ENCODE measurements around the gene ETV6.

DNA sequence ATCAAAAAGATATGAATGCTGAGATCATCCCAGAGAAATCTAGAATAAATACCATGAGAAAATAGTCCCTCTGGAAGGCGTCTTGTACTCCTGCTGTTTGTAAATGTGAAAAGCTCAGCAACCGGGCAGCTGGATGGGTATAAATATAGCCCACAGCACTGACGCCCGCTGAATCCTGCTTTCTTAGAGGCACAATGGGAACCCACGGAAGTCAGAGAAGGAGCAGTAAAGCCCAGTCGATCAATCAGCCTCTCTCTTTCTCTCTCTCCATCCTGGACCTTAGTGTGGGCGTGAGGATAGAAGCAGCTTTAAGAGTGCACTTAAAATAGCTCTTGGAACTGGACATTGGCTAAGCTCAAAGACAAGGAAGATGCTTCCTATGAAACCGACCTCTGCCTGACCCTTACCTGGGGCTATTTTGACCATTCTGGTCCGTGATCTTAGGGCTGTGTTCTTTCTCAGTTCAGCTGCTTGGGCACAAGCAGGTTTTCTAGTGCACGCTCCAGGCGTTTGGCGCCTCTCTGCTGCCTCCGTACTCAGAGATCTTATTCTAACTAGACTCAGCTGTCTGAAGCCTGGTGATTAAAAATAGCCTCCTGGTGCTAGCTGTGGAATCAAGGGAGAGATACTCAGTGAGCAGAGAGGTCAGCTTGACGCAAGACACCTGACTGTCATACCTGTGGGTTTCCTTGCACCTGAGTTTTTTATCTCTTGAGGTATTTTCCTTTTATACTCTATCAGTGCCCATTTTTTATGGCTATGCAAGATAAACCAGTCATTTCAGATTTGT, 144.6 kb downstream of the ETV6 start:
- no peak for TF ChIP-seq POLR2A (IDR thresholded peaks at IDR 0.05)
- TF ChIP-seq, protein P1, sequence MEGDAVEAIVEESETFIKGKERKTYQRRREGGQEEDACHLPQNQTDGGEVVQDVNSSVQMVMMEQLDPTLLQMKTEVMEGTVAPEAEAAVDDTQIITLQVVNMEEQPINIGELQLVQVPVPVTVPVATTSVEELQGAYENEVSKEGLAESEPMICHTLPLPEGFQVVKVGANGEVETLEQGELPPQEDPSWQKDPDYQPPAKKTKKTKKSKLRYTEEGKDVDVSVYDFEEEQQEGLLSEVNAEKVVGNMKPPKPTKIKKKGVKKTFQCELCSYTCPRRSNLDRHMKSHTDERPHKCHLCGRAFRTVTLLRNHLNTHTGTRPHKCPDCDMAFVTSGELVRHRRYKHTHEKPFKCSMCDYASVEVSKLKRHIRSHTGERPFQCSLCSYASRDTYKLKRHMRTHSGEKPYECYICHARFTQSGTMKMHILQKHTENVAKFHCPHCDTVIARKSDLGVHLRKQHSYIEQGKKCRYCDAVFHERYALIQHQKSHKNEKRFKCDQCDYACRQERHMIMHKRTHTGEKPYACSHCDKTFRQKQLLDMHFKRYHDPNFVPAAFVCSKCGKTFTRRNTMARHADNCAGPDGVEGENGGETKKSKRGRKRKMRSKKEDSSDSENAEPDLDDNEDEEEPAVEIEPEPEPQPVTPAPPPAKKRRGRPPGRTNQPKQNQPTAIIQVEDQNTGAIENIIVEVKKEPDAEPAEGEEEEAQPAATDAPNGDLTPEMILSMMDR (IDR thresholded peaks at IDR 0.05), result no peak
- no peak for TF ChIP-seq POLR2AphosphoS5 (IDR thresholded peaks at IDR 0.05)

All from upper lobe of left lung (tissue), 4 donors.